ENCODE results near the gene BFSP2. TPM values are rescaled to one million over a fixed set of nuclear protein-coding genes. Genes with fewer than 3 reads are reported as not detected.

Gene BFSP2
- total and polyA plus RNA-seq, 2 of the 13 experiments (the other 11 are each of a cell fraction or from before 2014, with no cell fraction given) = not detected

GRCh38 chr3:133442518-133442917, 42.7 kb downstream of the BFSP2 start:
- 53% methylated on average over 1 of the region's 1 CpG for WGBS (ENCODE audit: low lambda C conversion rate)
- DNase-seq (ENCODE audit: low spot score) = no peak
- H3K27me3 ChIP-seq (ENCODE audit: control insufficient read depth in 1 of 2, insufficient read depth in 2 of 2, low read length in 2 of 2) = no peaks in the 10 kb centered on the region
- in situ Hi-C loops (cut with HindIII; ENCODE audit: extremely low pct_ligation_motif_present, low pct_unique_long_range_greater_than_20kb) (no loop called here), intact Hi-C loops (cut with micrococcal nuclease; ENCODE audit: unreplicated experiment) (loop anchor here (5.0 kb wide), 1 partner anchor 135 kb away; no protein-coding TSS in a partner anchor)
- H3K9ac ChIP-seq (ENCODE audit: insufficient read depth, low read depth, low read length) = no peak overlapping the region
- H3K36me3 ChIP-seq (replicated peaks in 1 of 2; ENCODE audit: control insufficient read depth in 1 of 2, insufficient read depth in 2 of 2, low read length in 2 of 2) = no peaks in the 10 kb centered on the region
- ChIA-PET CTCF (ENCODE audit: low intra/inter-chr PET ratio, low total read pairs) (no interaction called here), POLR2A (interaction anchor here (1.4 kb wide), 1 partner anchor 10 kb away, joined by 4 read pairs; no protein-coding TSS in a partner anchor)
- no peak overlapping the region; the same call in 1 of the 2 replicates for H3K4me2 ChIP-seq (ENCODE audit: low read depth, low read length)
- H3K9me3 ChIP-seq (ENCODE audit: low read length) = no peaks in the 10 kb centered on the region
- no peaks in the 10 kb centered on the region for H4K20me1 ChIP-seq (ENCODE audit: insufficient read depth, low read length)
- H2AFZ ChIP-seq (ENCODE audit: low read length) = no peak overlapping the region
- H3K4me1 ChIP-seq (ENCODE audit: insufficient read depth, low read length) = peaks cover 27% of the 10 kb centered on the region
- no peaks in the 10 kb centered on the region for H3K79me2 ChIP-seq (ENCODE audit: insufficient read depth, low read length)
- no peak for TF ChIP-seq ZNF318 (CRISPR knock-in tag; IDR thresholded peaks at IDR 0.05)
- no peak for TF ChIP-seq XRCC5 (optimal IDR thresholded peaks at IDR 0.05; ENCODE audit: low read length)
- H3K4me3 ChIP-seq (replicated peaks in 1 of 3; ENCODE audit: insufficient read depth in 1 of 3, low read depth in 2 of 3, low read length in 3 of 3) = no peak overlapping the region
- no peak overlapping the region for H3K27ac ChIP-seq (ENCODE audit: extremely low read length, insufficient read depth, low read length)
- no TSS peak for BruUV-seq (replicated peaks)
- ATAC-seq = no peak
- FAIRE-seq = no peak
